ENCODE data around the gene RSAD1.
A peak's percentile ranks its signal among the peaks of the same experiment; 100 is the strongest.

The RSAD1 gene

DNA sequence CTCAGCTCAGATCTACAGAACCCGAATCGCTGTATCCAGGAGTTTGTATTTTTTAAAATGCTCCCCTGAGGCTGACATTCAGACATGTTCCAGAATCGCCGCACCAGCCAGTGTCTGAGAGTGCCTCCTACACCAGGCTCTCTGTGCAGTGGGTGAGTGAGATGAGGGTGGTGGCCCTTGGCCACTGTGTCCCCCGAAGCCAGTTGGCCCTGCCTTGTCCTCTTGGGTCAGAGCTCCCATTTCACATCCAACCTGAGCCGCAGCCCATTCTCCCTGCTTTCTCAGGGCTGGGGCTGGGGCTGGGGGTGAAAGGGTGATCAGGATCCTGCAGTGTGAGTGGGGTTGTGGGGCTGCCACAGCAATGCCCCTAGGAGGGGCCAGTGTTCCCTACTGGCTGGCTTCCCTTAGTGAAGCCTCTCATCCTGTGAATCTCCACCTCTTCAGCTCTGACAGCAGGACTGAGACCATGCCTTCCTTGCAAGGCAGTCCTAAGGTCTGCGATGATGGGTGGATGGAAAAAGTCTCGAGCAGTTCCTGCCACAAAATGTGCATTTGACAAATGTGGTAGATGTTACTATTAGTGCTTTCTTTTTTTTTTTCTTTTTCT lies 16.7 kb downstream of the RSAD1 start:
- DNase-seq (ENCODE audit: low spot score): no peak

DNA sequence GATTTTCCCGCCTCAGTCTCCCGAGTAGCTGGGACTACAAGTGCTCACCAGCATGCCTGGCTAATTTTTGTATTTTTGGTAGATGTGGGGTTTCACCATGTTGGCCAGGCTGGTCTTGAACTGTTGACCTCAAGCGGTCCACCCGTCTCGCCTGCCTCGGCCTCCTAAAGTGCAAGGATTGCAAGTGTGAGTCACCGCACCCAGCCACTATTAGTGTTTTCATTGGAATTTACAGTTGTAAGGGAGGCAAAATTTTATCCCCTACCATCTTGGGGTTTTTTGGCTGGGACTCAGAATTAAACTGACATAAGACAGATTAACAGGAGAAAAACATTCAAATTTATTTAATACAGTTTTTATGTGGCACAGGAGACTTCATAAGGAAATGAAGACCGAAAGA lies 17.3 kb downstream of the RSAD1 start:
- DNase-seq (ENCODE audit: low spot score): no peak

DNA sequence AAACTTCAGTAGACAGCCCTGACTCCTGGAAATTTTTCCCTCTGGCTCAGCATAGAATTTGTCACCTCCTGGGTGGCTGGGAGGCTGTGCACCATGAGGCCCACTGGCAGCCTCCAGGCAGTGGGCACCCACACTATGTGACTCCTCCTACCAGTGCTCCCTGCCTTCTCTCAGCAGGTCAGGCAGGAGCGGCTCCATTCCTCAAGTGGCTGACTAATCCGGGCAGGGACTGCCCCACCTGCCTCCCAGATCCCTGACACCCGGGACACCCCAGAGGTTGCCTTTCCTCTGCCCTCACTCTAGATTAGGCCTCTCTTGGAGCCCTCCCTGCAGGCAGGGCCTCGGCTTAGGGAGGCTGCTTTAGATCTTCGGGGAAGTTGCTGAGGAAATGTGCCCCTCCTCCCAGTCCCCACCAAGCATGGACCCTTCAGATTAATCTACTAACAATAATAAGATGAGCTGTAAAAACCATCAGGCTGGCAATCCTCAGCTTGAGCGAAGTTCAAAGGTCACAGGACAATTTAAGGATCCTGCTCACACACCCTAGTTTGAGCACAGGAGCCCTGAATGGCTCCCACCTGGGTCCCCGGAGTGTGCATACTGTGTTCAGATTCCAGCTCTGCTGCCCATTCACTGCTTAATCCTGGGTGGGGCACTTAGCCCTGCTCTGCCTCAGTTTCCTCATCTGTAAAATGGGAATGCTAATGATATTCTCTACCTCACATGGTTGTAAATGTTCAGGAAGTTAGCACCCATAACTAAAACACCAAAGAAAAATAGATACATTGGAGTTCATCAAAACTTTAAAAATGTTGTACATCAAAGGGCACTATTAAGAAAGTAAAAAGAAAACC lies 19.6 kb downstream of the RSAD1 start:
- DNase-seq (ENCODE audit: low spot score): no peak

DNA sequence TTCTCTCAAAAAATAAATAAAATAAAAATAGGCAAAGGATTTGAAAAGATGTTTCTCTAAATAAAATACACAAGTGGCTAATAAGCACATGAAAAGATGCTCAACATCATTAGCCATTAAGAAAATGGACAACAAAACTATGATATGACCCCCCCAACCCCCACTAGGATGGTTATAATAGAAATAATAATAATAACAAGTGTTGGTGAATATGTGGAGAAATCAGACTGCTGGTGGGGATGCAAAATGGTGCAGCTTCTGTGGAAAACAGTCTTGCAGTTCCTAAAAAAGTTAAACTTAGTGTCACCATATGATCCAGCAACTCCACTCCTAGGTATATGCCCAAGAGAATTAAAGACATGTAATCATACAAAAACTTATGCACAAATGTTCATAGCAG lies 20.6 kb downstream of the RSAD1 start:
- no peak for DNase-seq (ENCODE audit: low spot score)

DNA sequence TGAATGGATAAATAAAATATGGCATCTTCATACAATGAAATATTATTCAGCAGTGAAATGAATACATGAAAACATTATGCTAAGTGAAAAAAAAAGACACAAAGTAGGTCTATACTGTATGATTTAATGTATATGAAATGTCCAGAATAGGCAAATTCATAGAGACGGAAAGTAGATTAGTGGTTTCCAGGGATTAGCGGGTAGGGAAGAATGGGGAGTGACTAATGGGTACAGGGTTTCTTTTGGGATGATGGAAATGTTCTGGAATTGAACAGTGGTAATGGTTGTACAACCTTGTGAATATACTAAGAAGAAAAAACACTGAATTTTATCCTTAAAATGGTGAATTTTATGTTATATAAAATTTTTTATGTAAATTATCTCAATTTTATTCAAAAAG lies 21.1 kb downstream of the RSAD1 start:
- no peak for DNase-seq (ENCODE audit: low spot score)

DNA sequence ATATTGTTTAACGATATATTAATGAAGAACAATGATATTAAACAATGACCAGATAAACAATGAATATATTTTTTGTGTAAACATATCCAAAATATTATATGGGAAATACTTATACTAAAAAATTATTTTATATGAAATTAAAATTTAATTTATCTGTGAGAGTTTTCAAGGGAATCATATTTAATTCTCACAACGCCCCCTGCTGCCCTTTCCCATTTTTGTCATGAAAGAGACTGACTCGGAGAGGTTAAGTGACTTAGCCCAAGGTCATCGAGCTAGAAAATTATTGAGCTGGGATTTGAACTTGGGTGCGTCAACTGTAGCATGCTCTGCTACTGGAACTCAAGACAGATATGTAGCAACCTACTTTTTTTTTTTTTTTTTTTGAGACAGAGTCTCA lies 22.4 kb downstream of the RSAD1 start:
- DNase-seq (ENCODE audit: low spot score): peak; percentile 34

DNA sequence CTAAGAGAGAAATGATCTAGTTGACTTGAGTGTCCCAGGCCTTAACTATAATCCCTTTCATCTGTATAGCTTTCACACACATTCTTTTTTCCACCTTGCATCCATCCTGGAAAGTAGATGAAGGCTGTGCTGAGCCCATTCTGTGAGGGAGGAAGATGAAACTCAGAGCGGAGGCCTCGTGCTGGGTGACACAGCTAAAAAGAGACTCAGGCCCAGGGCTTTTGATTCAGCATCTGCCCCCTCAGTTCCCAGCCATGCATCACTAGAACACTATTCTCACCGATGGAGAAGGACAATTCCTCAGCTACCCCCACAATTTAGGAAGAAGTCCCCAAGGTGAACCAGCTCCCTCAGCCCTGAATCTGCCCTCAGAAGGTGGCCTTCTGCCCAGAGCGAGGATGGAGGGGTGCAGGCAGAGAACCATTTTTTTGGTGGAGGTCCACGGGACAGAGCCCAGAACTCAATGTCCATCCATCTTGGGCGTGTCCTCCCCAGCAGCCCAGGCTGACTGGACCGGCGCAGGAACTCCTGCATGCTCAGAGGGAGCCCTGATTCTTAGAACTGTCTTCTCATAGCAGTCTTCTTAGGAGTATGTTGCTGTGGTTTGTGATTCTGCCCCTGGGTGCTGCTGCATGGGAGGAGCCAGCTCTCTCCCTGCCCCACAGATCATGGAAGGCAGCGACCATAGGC lies 23.8 kb downstream of the RSAD1 start:
- no peak for DNase-seq (ENCODE audit: low spot score)

DNA sequence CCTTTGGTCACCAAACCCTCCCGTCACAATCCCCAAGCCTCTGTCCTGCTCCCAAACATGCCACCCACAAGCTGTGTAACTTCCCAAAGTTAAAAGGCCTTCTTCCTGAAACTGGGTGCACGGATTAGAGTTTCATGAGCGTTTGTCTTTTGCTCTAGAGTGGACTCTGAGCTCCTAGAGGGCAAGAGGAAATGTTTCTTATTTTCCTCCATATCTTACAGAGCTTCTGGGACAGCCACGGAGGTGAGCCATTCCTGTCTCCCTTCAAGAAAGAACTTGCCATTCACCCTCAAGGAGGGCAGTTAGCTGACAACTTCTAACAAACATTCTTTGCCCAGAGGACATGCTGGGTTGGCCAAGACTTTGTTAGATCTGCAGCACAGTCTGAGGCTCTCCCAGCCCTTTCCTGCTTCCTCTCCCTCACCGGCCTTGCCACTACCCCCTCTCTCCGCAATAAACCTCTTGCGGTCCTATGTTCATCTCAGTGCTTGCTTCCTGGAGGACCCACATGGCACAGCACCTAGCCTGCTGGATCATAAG lies 27.0 kb downstream of the RSAD1 start:
- DNase-seq (ENCODE audit: low spot score): no peak

DNA sequence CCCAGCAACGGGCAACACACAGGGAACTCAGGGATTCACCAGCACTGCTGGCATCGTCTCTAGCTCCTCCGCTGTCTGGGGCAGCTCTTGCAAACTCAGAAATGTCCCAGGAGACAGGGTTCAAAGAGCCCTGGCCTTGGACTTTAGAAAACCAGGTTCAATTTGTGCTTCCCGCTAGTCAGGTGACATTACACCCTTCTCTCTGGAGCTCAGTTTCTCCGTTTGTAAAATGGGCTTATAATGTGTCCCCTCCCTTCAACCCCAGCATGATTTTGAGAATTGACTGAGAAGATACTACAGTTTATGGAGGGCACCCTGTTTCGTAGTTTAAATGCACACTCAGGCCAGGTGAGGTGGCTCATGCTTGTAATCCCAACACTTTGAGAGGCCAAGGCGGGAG lies 27.6 kb downstream of the RSAD1 start:
- DNase-seq (ENCODE audit: low spot score): no peak

DNA sequence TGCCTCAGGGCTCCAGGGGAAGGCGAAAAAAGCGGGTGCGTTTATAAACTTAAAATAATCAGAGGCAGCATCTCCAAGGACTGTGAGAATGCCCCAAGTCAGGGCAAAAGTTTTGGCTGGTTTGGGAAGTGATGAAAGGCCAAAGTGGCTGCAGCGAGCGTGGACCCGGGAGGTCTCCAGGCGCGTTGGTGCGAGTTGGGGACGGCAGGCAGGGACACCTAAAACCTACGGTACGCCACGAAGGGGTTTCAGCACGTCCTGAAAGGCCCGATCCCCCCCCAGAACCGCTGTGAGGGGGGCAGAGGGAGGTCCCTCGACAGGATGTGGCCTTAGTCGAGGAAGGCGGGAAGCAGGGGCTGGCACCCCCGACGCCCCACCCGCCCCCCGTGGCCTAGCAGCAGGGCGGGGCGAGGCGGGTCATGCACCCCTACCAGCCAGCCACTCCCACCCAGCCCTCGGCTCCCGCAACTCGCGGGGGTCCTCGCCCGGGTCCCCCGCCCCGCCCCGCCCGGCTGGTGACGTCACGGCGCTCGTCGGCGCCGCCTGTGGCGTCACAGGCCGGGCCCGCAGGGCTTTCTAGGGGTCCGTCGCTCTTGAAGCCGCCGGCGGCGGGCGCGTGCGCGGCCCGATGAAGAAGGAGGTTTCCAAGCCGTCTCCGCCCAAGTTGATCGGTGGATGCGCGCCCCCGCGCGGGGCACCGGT lies 29.4 kb downstream of the RSAD1 start, which contains the start of gene MYCBPAP:
TSS of gene MYCBPAP (plus strand) at position 569 of the 702 bp plus-strand sequence. CDS start 236 bp downstream, outside the sequence.
- DNase-seq (ENCODE audit: low spot score): peak; percentile 66

DNA sequence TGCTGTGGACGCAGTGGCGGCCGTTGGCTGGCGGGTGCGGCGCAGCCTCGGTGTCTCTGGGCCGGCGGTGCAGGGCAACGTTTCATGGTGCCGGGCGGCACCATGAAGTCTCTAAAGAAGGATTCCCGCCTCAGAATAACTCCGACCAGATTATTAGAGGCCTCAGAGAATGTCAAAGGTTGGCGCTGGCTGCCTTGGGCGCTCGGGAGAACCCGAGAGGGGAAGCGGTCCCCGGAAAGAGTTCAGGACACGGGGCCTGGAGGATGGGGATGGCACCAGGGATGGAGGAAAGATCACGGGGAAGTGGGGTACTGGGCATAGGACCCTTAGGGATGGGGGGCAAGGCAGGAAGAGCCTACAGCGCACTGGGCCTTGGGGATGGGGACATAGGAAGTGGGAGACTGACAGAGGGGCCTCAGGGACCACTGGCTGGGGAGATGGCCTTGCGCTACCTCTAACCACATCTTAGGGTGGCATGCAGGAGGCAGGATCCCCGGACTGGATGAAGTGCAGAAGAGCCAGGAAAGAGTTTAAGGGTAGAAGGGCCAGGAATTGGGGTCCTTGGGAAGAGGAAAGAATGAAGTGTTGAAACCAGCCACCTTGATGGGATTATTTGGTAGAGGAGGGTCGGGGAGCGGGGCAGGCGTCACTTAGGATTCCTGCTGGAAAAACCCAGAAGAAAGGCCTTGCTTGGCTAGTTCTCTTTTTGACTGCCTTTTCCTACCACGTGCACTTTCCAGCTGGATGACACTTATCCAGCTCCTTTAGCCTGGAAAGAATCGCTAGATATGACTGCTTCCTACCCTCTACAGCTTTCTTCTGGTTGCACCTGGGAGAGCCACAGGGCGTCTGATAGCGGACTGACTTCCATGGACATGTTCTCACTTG lies 30.2 kb downstream of the RSAD1 start:
- no peak for DNase-seq (ENCODE audit: low spot score)

DNA sequence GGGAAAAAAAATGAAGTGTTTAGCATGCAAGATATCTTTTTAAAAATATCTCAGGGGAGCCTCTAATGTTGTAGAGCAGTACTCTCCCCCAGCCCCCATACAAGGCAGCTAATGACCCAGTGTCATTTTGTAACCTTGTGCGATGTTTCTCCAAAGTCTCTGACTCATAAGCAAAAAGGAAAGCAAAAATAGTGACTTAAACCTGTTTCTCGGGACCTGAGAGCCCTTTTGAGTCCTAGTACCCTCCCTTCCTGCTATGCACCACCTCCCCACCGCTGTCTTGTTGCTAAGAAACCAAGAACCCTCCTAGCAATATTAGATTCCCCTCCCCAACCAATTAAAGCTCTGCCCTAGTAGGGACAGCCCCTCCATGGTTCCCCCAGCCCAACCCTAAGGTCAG lies 32.4 kb downstream of the RSAD1 start:
- DNase-seq (ENCODE audit: low spot score): peak; percentile 75

DNA sequence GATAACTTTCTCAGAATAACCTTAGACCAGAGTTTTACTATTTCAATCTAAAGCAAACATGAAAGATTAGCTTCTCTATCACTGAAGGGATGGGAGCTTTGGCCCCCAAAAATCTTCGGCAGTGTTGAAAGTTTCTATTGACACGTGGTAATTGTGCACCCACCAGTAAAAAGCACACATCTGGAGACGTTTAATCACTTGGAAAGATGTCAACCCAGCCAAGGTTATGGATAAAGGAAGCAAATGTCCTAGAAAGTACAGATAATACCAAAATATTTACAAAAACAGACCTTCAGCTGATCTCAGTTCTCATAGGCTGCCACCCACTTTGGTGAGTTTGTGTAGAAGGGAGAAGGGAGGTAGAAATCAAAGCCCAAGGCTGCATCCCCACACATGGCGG lies 34.8 kb downstream of the RSAD1 start:
- no peak for DNase-seq (ENCODE audit: low spot score)

DNA sequence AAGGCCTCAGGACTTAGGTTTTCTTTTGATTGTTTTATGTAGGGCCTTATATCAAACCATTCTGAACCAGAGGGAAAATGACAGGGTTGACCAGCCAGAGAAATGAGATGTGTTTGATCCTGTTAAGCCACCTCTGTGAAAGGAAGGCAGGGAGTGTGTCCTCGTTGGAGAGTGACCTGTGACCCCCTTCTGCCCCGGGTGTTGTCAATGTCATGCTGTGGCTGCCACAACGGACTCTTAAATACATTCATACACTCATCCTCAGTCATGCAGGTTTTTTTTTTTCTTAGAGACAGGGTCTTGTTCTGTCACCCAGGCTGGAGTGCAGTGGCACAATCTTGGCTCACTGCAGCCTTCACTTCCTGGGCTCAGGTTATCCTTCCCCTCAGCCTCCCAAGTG lies 35.7 kb downstream of the RSAD1 start:
- DNase-seq (ENCODE audit: low spot score): no peak

DNA sequence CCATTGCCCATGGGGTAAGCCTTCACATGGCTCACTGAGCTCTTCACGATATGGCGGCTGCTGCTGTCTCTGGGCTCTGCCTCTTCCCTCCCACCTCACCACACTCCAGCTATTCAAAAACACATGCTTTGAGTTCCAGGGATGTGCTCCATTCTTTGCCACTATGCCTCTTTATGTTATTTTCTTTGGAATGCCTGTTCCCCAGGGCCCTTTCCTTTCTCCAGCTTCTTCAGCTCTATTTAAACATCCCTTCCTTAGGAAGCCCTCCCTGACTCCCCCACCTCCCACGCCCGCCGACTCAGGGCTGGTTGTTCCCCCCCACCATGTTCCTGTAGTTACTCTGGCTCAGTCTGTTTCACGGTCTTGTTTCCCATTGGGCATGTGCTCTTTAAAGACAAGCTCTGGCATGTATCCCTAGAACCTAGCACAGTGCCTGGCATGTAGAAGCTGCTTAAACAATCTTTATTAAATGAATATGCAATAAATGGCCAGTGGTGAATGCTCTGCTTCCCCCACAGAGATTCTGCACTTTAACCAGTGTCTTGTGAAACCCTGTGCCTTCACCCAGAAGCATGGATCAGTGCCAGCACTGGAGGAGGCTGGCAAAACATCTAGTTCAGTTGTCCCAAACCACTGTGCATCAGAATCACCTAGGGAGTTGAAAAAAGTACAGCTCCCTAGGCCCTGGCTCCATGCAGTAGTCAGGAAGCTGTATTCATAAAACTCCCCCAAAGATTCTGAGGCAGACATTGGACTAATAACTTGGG lies 36.5 kb downstream of the RSAD1 start:
- DNase-seq (ENCODE audit: low spot score): no peak

DNA sequence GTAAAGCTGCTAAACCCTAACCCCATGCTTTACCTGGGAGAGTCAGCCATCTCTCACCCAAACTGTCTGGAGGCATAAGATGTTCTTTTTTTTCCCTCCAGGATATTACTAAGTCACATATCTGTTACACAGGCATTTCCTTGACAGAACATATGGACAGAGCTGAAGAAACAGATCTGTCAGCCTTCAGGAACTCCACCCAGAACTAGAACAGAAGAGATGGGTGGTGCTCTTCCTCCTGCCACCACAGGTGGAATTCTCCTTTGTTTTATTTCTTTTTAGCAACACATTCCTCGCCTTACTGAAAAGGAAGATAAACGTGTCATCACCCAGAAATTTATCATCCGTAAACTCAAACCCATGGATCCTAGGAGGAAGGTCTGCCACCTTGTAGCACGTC lies 38.4 kb downstream of the RSAD1 start:
- DNase-seq (ENCODE audit: low spot score): no peak

DNA sequence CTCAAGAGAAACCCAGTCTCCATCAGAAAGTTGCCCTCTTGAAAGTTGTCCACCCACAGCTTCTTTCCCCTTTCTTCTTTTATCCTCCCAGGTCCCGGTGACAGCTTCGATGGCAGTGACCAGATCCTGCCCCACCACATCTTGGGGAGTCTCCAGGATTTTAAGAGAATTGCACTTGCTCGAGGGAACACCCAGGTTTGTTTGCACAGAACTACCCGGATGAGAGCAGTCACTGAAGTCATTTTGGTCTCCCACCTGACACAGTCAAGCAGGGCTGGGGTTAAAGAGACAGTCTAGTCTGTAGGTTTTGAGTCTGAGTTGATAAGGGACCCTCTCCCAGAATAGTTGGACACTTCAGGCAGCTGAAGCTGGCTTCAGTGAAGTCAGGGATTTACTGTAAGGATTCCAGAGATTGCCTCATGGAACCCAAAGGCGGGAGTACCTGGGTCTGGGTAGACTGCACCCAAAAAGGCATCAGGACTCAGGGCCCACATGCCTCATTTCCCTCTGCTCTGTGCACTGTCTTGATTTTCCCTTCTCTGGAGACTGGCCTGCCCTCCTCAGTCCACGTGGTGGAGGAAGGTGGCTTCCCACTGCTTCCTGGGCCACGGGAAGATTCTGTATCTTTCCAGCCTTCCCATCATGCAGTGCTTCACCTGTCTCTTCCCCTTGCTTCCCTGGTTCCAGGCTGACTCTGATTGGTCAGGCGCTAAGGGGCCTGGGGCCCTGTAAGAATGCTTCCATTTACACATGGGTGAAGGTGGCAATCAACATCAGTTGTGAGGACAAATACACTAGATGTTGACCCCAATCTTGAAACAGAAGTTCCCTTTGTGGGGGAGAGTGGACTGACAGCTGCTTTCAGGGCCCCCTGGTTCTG lies 39.1 kb downstream of the RSAD1 start:
- DNase-seq (ENCODE audit: low spot score): no peak

DNA sequence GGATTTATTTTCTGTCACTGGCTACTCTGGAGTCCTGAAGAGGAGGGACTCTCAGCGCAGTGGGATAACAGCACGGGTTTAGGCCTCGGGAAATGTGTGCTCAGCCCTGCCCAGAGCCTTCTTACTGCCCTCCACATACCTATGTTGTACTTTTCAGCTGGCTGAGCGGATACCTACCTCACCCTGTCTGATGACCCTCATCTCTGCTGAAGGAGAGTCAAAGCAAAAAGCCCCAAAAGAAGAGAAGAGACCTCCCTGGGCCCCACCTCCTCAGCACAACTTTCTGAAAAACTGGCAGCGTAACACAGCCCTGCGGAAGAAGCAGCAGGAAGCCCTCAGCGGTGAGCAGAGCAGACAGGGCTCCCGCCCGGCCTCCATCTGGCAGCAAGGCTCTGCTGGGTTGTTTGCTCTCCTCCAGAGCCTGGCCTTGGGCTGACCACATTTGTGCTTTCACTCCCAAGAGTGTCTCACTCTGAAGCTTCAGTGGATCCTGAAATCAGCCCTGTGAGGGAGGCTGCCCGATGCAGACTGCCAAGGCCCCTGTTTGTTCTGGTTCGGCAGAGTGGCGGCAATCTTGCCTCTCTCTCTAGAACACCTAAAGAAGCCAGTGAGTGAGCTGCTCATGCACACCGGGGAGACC lies 39.8 kb downstream of the RSAD1 start:
- no peak for DNase-seq (ENCODE audit: low spot score)

All from CD4-positive, alpha-beta T cell treated with Interleukin-15 for 4 hours (primary cell).